Endothelial cell (in vitro differentiated cells): ENCODE measurements around the gene SPRR5. TPM values are rescaled to one million over a fixed set of nuclear protein-coding genes. Genes with fewer than 3 reads are reported as not detected.

Source experiments
- DNase-seq: peaks from one replicate; pipeline ENCODE4 v3.0.0; 2021; ENCODE audit warnings: low spot score
- H3K27ac Mint-ChIP-seq: one replicate; pipeline ENCODE4 v1.8.0; 2021; ENCODE audit warnings: mixed read lengths, inconsistent platforms; ENCODE audit not compliant: unreplicated experiment
- H3K27me3 Mint-ChIP-seq: one replicate; pipeline ENCODE4 v1.8.0; 2021; ENCODE audit warnings: mild to moderate bottlenecking, moderate library complexity, mixed read lengths, inconsistent platforms; ENCODE audit not compliant: unreplicated experiment
- H3K36me3 Mint-ChIP-seq: one replicate; pipeline ENCODE4 v1.8.0; 2021; ENCODE audit warnings: mild to moderate bottlenecking, low read depth, mixed read lengths, inconsistent platforms; ENCODE audit not compliant: unreplicated experiment
- H3K4me1 Mint-ChIP-seq: one replicate; pipeline ENCODE4 v1.8.0; 2021; ENCODE audit warnings: mild to moderate bottlenecking, mixed read lengths, inconsistent platforms; ENCODE audit not compliant: unreplicated experiment
- H3K4me3 Mint-ChIP-seq: one replicate; pipeline ENCODE4 v1.8.0; 2021; ENCODE audit warnings: mild to moderate bottlenecking, mixed read lengths, inconsistent platforms; ENCODE audit not compliant: unreplicated experiment
- H3K9me3 Mint-ChIP-seq: one replicate; pipeline ENCODE4 v1.8.0; 2021; ENCODE audit warnings: mixed read lengths, inconsistent platforms; ENCODE audit not compliant: unreplicated experiment
- total RNA-seq: library from RNA; stranded (reverse); fragmentation: NEBNext Ultra II Directional; extraction: Animal tissue kit (Norgen Biotek cat#: 25700); gene quantifications from one replicate; pipeline ENCODE4 v1.2.1, GENCODE V29; 2021; ENCODE audit not compliant: unreplicated experiment
- TF ChIP-seq, protein P1 (sequence below): fragments of 200-600 bp; sonication (generic); IDR thresholded peaks from one replicate; pipeline ENCODE4 v1.5.0; 2021; ENCODE audit warnings: antibody characterized with exemption; ENCODE audit not compliant: unreplicated experiment

Gene SPRR5
- total RNA-seq, 1 donor from 2014 or later: not detected

DNA sequence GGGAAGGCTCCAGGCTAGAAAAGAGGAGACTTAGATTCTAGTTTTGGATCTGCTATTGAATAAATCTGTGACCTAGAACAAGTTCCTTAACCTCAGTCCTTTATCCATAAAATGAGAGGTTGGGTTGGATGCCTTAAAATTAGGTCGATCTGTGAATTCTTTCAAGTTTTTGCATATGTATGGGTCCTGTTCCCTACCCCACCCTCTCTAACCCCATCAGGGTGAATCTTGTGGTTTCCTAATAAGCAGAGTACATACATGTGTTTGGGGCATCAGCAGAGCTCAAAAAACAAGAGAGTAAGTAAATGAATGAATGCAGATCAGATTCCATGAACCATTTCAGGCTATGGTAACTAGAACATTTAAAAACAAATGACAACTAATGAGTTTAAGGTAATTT lies 29.7 kb downstream of the SPRR5 start:
- TF ChIP-seq, protein P1, sequence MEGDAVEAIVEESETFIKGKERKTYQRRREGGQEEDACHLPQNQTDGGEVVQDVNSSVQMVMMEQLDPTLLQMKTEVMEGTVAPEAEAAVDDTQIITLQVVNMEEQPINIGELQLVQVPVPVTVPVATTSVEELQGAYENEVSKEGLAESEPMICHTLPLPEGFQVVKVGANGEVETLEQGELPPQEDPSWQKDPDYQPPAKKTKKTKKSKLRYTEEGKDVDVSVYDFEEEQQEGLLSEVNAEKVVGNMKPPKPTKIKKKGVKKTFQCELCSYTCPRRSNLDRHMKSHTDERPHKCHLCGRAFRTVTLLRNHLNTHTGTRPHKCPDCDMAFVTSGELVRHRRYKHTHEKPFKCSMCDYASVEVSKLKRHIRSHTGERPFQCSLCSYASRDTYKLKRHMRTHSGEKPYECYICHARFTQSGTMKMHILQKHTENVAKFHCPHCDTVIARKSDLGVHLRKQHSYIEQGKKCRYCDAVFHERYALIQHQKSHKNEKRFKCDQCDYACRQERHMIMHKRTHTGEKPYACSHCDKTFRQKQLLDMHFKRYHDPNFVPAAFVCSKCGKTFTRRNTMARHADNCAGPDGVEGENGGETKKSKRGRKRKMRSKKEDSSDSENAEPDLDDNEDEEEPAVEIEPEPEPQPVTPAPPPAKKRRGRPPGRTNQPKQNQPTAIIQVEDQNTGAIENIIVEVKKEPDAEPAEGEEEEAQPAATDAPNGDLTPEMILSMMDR: no peak
- Mint-ChIP-seq H3K9me3 (no peaks in the 10 kb centered on the region), H3K4me3 (no peak overlapping the region), H3K27ac (no peak overlapping the region), H3K36me3 (no peaks in the 10 kb centered on the region), H3K27me3 (no peaks in the 10 kb centered on the region), H3K4me1 (no peaks in the 10 kb centered on the region)
- DNase-seq: no peak

DNA sequence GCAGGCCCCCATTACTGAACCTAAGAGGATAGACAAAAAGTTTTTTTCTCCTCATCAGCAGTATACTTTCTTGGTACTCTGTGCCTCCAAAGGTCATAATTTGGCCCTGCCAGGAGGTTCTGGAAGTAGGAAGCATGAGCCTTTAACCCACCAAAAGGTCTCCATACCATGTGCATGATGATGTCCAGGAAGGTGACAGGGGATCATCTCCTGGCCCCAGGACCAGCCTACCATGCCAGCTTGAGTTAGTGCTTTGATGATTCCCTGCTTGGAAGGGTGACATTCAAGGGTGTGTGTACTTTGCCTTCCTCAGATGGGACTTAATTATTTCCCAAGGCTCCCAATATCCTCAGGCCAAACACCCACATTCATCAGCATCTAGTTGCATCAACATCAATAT lies 30.6 kb downstream of the SPRR5 start:
- no peaks in the 10 kb centered on the region for H3K4me1 Mint-ChIP-seq
- H3K27me3 Mint-ChIP-seq: no peaks in the 10 kb centered on the region
- DNase-seq: no peak
- H3K9me3 Mint-ChIP-seq: no peaks in the 10 kb centered on the region
- H3K36me3 Mint-ChIP-seq: no peaks in the 10 kb centered on the region
- H3K4me3 Mint-ChIP-seq: no peak overlapping the region
- H3K27ac Mint-ChIP-seq: no peak overlapping the region
- TF ChIP-seq, protein P1: no peak

DNA sequence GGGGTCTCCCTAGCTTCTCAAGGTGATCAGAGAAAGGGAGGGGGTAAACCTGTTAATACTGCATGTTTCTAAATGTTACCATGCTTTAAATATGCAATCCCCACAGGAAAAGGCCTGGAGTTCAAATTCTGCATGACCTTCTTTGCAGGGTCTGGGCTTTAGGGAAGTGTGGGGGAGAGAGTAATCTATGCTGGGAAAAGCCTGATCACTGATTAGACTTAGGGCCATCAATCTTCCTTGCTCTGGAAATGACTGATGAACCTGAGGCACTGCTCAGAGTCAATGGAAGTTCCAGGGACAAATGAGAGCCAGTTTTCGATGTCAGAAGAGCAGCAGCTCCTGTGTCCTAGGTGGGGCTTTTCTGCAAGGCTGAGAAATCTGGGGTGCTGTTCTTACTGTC lies 33.7 kb downstream of the SPRR5 start:
- no peak overlapping the region for H3K4me3 Mint-ChIP-seq
- no peaks in the 10 kb centered on the region for H3K27me3 Mint-ChIP-seq
- no peaks in the 10 kb centered on the region for H3K4me1 Mint-ChIP-seq
- TF ChIP-seq, protein P1: no peak
- no peak overlapping the region for H3K27ac Mint-ChIP-seq
- H3K9me3 Mint-ChIP-seq: no peaks in the 10 kb centered on the region
- no peaks in the 10 kb centered on the region for H3K36me3 Mint-ChIP-seq
- no peak for DNase-seq

DNA sequence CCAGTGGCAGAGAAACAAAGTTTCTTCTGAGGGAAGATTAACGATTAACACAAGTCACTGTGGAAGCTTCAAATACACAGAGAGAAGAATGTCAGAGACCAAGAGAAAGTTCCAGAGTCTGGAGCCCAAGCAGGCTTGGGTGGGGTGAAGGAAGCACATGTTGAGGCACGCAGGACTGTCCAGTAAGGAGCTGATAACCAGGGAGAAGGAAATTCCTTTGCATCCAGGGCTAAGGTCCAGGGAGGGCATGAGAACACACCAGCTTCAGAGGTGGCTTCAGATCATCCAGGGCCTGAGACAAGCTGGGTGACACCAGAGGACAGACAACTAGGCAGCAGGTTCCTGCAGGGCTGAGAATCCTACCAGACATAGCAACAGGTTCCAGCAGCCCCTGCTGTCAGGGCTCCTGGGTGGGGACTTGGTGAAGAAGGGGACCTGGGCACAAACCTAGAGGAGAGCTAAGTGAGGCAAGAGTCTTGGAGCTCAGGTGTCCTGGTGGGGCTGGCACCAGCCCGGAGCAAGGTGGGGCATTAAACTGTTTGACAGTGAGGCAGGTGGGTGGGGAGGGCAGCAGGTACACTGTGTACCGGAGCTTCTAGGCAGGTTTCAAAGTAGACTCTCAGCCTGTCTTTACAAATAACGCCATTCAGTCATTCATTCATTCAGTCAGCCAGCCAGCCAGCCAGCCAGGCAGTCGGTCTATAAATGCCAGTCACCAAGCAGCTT lies 34.3 kb downstream of the SPRR5 start:
- Mint-ChIP-seq H3K27me3 (no peaks in the 10 kb centered on the region), H3K27ac (no peak overlapping the region), H3K4me1 (no peaks in the 10 kb centered on the region), H3K9me3 (no peaks in the 10 kb centered on the region), H3K4me3 (no peak overlapping the region), H3K36me3 (no peaks in the 10 kb centered on the region)
- TF ChIP-seq, protein P1: no peak
- no peak for DNase-seq

DNA sequence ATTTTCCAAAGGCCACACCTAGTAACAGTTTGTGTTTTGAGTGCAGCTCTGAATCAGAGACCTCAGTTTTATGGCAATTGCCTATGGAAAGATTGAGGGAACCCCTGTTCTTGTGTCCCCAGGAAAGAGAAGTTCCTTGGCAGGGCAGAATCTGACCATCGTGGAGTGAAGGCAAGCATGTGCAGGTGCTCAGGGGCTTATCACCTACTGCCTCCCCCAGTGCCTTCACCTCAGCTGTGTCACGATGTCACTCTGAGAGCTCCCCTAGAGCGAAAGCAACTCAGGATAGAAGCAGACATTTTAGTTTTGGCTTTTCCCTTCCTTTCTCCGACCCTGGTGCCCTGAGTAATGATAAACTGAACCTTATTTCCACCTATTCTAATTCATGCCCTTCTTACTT lies 35.1 kb downstream of the SPRR5 start:
- Mint-ChIP-seq H3K9me3 (no peaks in the 10 kb centered on the region), H3K27me3 (peaks cover 1% of the 10 kb centered on the region), H3K36me3 (no peaks in the 10 kb centered on the region), H3K4me1 (no peaks in the 10 kb centered on the region), H3K4me3 (no peak overlapping the region), H3K27ac (no peak overlapping the region)
- DNase-seq: no peak
- TF ChIP-seq, protein P1: no peak
